Stimulated activated CD8-positive, alpha-beta memory T cell treated with anti-CD3 and anti-CD28 coated beads, Interleukin-7, amount 100 ng/mL, for 4 hours (primary cell): ENCODE data around the gene CNOT4.

Source experiments
- DNase-seq, 2 donors: peaks; one replicate each; pipeline ENCODE4 v3.0.0-alpha.2; 2020; ENCODE audit warnings: low read depth in 2 of 2

CNOT4 gene

DNA sequence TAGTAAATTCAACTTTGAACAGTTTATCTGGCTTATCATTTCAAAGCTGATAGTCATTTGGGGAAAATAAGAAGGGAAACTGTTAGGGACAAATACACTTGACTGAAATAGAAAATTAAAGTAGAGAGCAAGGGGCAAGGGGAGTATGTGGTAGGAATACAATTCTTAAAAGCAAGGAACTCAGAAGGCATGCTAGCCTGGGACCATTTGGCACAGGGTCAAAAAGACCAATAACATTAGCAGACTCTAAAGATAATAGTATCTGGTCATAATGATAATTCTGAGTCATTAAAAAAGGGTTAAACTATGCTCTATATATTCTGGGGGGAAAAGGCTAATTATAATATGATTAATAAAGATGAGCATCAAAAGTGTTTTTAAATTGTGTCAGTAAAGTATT is 112.2 kb downstream of the CNOT4 start:
- no peak for DNase-seq

- no peak for DNase-seq
Measured at GRCh38 chr7:135392701-135393100, 117.2 kb downstream of the CNOT4 start.

DNA sequence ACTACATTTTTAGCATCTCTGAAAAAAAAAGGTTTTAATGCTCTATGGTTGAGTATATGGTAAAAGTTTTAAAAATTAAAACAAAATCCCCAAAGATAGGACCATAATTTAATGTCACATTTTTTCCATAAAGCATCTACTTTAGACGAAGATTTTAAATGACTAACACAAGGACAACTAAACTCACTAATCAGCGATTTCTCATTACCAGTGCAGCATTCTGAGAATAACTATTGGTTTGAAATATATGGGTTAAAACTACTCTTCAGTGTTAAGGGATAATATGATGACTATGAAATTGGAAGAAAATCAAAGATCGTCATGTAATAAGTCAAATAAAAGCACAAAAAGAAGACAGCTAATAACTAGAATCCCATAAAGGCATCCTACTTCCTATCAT is 118.4 kb downstream of the CNOT4 start:
- no peak for DNase-seq

DNA sequence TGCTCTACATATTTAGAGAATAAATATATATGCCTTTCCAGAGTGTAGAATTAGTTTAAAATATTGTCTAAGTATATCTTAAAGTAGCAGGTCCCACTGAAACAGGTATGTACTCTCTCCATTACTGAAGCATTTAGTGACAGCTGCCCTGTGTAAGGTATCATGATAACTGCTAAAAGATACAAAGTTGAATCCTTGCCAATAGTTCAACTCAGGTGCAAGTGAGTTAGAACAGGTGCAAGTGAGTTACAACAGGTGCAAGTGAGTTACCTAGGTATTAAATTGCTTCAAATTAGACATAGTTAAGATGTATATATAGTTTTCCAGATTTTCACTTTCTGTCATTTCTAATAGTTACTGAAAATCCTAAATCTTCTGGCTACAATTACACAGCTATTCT is 119.1 kb downstream of the CNOT4 start:
- DNase-seq = no peak

DNA sequence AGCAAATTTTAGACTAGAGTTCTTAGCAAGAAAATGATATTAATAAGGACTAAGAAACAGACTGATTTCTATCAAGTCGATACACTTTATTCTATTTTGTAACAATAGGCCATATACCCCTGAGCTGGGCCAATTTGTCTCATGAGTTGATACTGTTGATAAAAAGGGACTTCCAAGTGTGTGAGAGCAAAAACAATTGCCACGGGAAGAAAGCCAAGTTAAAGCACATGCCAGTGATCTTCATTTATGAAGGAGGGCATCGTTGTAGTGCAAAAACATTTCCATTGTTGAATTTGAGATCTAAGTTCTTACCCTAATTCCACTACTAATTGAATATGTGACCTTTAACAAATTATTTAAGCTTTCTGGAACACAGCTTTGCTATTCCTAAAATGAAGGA is 119.9 kb downstream of the CNOT4 start:
- no peak for DNase-seq

DNA sequence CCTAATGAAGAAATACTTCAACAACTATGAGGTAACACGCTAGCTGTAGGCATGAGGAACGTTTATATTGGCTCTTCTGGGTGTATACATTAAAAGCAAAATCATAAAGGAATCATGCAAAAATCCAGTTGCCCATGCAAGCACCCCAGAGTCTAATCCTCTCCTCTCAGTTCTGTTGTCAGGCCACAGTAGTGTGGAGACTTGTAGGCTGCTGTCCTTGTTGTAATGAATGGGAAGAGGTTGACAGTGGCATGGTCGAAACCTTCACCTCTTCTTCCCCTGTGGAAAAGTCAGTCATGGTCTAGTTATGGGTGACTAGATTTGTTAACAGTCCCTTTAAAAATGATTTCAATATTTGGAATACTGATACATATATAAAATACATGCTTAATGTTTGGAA is 121.3 kb downstream of the CNOT4 start:
- DNase-seq = no peak

- no peak for DNase-seq
Measured at GRCh38 chr7:135386776-135387175, 123.1 kb downstream of the CNOT4 start.

DNA sequence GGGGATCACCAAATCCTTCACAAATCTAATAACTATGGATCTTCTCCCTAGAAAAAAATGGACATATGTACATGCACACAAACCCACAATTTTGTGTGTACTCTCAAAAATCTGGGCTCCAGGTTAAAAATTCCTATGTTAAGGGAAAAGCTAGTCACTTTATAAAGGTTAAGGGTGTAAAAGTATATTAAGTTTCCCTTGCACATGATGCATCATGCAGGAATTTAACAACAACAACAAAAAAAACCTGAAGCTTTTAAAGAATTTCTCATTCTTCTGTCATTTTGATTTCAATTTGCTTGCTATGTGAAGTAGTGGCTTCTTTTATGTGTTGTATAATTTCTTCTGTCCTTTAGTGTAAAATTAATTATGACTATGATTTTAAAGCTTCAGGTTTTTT is 123.7 kb downstream of the CNOT4 start:
- DNase-seq = no peak

GRCh38 chr7:135385209-135385608 is 124.7 kb downstream of the CNOT4 start:
- DNase-seq = no peak

- DNase-seq = no peak
Measured at GRCh38 chr7:135383525-135384175, 126.3 kb downstream of the CNOT4 start.

DNA sequence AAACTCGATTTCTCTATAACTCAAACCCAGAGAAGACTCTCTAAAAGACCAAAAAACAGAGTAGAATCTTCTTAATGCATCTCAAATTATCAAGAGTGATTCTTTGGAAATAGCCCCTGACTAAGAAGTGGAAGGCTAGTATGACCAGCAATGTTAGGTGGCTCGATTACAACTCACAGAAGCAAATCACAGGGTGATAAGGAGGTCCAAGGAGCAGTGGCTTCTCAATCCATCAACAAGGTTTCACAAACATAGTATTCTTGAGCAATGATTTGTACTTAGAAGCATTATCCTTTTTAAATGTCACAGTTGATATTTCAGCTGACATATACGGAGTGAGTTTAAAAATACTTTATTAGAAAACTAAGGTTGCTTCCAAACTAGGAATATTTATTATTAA is 127.7 kb downstream of the CNOT4 start:
- no peak for DNase-seq

- DNase-seq = no peak
Measured at GRCh38 chr7:135381369-135381768, 128.5 kb downstream of the CNOT4 start.

DNA sequence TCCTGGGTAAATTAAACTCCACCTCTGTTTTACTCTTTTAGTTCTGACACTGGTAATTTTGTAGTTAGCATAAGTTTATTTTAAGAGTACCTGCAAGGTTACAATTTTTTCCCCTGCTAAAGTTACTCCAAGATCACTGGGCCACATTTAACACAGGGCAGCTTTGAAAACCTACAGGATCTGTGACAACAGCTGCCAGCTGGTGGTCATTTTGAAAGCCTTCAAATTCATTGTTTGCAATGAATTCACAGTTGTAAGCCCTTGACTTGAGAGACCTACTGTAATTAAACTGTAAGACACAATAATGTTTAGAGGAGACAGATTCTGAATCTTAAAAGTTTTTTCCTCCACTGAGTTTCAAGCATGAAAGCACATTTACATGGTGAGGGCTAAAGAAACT is 129.6 kb downstream of the CNOT4 start:
- no peak for DNase-seq

DNA sequence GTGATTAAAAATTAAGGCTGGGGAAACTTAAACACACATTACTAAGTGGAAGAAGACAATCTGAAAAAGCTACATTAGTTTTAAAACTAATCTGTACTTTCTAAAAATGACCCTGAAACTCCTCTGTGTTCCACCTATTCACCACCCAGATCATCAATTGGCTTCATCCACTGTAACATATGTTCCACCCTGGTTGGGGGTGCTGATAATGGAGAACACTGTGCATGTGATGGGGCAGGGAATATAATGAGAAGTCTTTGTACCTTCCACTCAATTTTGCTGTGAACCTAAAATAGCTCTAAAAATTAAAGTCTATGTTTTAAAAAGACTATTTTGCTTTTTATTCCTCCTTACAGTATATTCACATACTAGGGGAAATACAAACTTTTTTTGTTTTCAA is 132.7 kb downstream of the CNOT4 start:
- no peak for DNase-seq

DNA sequence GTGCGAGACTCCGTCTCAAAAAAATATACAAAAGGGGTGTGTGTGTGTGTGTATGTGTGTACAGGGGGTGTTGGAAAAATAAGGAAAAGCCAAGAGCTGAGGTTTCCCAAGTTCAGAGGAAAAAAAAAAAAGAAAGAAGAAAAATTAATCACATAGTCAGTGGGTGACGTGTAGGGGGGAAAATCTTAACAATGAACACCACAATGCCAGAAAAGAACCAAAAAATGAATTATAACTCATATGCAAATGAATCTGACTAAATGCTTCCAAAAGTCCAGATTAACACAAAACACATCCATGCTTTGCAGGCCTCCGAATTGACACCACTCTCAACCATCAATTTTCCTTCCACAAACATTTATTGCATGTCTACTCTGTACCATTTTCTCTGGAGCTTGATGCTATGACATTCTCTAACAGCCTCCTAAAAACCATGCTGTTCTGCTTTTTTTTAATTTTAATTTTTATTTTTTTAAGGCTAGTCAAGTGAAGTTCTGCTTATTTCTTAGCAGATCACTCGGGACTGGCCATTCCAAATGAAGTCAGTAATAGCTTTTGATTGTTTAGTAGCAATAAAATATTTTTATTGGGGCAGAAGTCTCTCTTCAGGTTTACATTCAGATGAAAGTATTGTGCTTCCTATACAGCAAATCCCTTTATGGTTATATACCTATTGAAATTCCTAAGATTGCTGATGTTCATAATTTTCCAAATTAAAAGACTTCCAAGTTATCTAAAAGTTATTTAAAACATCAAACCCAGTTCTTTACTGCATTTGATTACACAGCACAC is 133.8 kb downstream of the CNOT4 start:
- no peak for DNase-seq

GRCh38 chr7:135374736-135375135 is 135.2 kb downstream of the CNOT4 start:
- no peak for DNase-seq

- no peak for DNase-seq
Measured at GRCh38 chr7:135372222-135372621, 137.7 kb downstream of the CNOT4 start.

- no peak for DNase-seq
Measured at GRCh38 chr7:135370656-135371055, 139.2 kb downstream of the CNOT4 start.

- DNase-seq = no peak
Measured at GRCh38 chr7:135369405-135369804, 140.5 kb downstream of the CNOT4 start.

DNA sequence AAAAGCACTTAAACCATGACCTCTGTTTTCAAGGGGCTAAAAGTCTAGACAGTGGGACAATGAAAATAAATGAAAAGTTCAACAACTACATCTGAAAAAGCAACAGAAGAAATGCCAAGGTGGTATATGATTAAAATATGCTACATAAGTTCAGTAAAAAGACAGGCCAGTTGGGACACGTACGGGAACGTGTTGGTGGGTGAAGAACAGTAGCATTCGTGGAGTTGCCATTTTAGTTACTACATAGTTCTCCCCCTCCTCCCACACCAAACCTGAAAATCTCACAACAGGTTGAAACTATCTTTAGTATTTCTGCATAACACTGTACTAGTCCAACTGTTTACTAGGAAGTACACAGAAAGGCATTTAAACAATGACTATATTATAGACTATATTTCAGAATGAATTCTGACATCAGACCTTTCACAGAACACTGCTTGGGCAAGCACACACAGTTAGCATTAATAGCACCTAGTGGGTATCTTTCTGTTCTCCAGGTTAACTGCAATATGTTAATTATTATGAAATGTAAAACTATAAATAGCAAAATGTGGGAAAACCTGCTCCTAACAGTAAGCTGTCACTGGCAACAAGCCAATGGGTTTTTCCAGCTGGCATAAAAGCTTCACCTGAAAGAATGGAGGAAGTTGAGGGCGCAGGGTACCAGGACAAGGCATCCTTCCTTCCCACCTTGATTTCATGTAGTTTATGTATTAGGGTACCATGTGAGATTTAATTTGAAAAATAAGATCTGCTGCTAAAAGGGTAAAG is 141.3 kb downstream of the CNOT4 start:
- no peak for DNase-seq

GRCh38 chr7:135366843-135367508 is 142.9 kb downstream of the CNOT4 start:
- no peak for DNase-seq

DNA sequence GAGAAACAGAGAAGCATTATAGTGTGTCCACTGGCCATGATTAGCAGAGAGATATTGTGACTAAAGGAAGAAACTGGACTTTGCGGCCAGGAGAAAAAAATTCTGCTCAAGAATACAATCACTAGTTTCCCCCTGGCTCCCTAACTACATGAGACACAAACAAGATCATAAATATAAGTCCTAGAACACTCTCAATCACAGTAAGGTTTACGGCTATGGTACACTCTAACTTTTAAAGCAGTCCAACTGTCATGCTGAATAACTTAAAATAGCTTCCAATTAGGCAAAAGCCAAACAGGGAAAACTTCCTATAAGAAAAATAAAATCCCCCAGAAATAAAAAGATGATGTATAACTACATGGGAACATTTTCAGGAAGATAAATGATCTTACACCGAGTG is 144.2 kb downstream of the CNOT4 start:
- DNase-seq = no peak
